ENCODE data around the gene SEMA3C. TPM values are rescaled to one million over a fixed set of nuclear protein-coding genes. Genes with fewer than 3 reads are reported as not detected.

SEMA3C gene
- total and polyA plus RNA-seq, 11 donors = 11.7 to 110 (median 67.6) TPM

DNA sequence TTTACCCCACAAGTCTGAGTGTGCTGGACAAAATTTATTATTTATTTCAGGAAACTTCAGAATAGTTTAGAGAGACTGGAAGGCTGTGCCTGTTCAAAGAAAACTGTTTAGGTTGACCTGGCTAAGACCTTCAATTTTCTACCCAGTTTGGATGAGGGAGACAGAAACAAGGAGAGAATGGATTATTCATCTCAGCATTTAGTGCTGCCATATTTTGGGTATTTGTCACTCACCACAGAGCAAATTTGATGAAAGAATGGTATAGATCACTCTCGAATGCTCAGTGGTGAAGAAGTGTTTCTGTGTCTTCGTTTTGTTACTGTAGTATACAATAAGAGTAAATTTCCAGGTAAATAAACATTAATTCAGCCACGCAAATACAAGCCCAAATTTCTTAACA, 71.8 kb downstream of the SEMA3C start:
- Histone ChIP-seq H3K27me3 (no peaks in the 10 kb centered on the region), H3K27ac (no peak overlapping the region), H3K4me1 (peaks cover 0 to 16% (median 6%) of the 10 kb centered on the region in 12 donors), H3K36me3 (no peaks in the 10 kb centered on the region), H3K4me3 (no peak overlapping the region), H3K9me3 (no peaks in the 10 kb centered on the region)
- DNase-seq (no peak), ATAC-seq (no peak)
- intact Hi-C loops (cut with DNase I) = no loop called here
- TF ChIP-seq, protein P1, sequence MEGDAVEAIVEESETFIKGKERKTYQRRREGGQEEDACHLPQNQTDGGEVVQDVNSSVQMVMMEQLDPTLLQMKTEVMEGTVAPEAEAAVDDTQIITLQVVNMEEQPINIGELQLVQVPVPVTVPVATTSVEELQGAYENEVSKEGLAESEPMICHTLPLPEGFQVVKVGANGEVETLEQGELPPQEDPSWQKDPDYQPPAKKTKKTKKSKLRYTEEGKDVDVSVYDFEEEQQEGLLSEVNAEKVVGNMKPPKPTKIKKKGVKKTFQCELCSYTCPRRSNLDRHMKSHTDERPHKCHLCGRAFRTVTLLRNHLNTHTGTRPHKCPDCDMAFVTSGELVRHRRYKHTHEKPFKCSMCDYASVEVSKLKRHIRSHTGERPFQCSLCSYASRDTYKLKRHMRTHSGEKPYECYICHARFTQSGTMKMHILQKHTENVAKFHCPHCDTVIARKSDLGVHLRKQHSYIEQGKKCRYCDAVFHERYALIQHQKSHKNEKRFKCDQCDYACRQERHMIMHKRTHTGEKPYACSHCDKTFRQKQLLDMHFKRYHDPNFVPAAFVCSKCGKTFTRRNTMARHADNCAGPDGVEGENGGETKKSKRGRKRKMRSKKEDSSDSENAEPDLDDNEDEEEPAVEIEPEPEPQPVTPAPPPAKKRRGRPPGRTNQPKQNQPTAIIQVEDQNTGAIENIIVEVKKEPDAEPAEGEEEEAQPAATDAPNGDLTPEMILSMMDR (IDR thresholded peaks at IDR 0.05) = no peak
- no peak for TF ChIP-seq POLR2A (IDR thresholded peaks at IDR 0.05)
- WGBS, 4 donors = 81 to 87% (median 85%) methylated on average over 3 of the region's 3 CpGs

DNA sequence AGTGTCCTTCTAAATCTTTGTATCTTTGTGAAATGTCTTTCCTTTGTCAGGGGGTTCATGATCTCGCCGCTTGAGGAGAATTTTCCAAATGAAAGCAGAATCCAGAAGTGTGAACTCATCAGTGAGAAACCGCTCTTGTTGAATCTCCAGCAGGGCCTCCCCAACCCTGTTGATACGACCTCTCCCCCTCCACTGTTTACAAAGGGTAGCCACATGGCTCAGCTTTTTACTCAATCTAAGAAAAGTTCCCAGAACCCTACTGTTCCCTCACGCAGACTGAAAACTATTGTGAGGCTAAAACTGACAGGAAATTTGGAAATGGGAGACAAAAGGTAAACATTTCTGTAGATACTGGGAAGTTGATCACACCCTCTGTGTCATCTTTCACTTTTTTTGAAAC, 73.9 kb downstream of the SEMA3C start:
- peaks cover 0 to 20% (median 6%) of the 10 kb centered on the region in 12 donors for H3K4me1 ChIP-seq
- intact Hi-C loops (cut with DNase I) = no loop called here

DNA sequence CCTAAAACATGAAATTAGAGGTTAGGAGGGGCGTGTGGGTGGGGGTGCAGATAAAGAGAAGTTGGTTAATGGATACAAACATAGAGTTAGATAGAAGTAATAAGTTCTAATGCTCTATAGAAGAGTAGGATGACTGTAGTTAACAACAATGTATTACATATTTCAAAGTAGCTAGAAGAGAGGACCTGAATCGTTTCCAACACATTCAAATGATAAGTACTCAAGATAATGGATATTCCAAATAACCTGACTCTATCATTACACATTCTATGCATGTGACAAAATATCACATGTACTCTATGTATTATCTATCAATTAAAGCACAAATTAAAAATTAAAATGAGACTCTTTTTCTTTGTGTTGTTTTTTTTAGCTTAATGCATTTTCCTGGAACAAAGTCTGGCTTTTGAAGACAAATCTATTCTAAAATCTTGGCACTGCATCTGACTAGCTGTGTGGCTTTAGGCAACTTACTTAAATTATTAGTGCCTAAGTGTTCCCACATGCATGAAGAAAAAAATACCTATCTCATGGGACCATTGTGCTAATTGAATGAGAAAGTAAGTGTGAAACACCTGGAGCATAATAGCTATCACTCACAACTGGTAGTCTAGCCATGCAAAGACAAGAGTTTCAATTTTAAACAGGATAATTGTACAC, 75.7 kb downstream of the SEMA3C start:
- TF ChIP-seq, protein P1 (IDR thresholded peaks at IDR 0.05) = no peak
- TF ChIP-seq POLR2A (IDR thresholded peaks at IDR 0.05) = no peak
- no peak for DNase-seq
- ATAC-seq = no peak
- no peaks in the 10 kb centered on the region for H3K9me3 ChIP-seq
- intact Hi-C loops (cut with DNase I) = no loop called here
- H3K4me1 ChIP-seq = peaks cover 0 to 20% (median 6%) of the 10 kb centered on the region in 12 donors
- H3K4me3 ChIP-seq = no peak overlapping the region
- H3K27me3 ChIP-seq = no peaks in the 10 kb centered on the region
- 50 to 61% (median 58%) methylated on average over 2 of the region's 2 CpGs for WGBS, 4 donors
- H3K27ac ChIP-seq = no peak overlapping the region
- no peaks in the 10 kb centered on the region for H3K36me3 ChIP-seq

More for the DNA sequence above, 73.9 kb downstream of the SEMA3C start:
- Histone ChIP-seq H3K36me3 (no peaks in the 10 kb centered on the region), H3K4me3 (no peak overlapping the region), H3K27ac (no peak overlapping the region), H3K9me3 (no peaks in the 10 kb centered on the region), H3K27me3 (no peaks in the 10 kb centered on the region)
- TF ChIP-seq POLR2A (IDR thresholded peaks at IDR 0.05) = no peak
- TF ChIP-seq, protein P1 (IDR thresholded peaks at IDR 0.05) = no peak
- WGBS, 4 donors = 73 to 79% (median 75%) methylated on average over 5 of the region's 5 CpGs
- DNase-seq = no peak
- ATAC-seq = no peak

DNA sequence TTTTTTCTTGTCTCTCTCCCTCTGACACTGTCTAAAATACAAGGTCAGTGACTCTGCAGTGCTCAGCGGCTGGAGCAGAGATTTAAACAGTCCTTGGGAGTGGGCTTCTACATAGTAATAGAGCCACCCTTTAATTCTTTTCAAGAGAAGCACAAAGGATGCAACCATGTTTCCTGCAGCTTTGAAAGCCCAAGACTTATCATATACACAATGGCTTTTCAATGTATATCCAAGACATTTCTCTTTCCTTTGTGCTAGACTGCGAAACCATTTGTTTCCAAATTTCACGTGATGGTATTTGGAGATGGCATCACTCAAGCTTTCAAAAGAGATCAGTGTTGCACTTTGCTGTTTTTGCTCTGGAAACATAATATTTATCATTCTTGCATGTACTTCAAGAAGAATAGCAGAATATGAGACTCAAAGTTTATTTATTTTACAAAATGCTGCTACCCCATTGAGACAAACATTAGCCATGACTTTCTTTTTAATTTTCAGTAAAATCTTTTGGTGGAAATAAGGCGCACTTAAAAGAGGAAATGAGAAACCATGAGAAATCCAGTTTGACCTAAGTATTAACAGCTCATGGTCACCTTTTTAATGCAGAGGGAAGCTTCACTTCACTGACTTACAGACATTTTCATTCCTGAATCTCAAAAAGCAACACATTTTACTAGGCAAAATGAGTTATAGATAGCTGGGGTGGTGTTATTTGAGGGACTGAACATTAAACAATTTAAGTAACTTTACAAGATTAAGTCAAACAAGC, 76.6 kb downstream of the SEMA3C start:
- Histone ChIP-seq H3K4me3 (no peak overlapping the region), H3K27ac (no peak overlapping the region), H3K4me1 (peaks cover 0 to 20% (median 6%) of the 10 kb centered on the region in 12 donors), H3K9me3 (no peaks in the 10 kb centered on the region), H3K36me3 (no peaks in the 10 kb centered on the region), H3K27me3 (no peaks in the 10 kb centered on the region)
- intact Hi-C loops (cut with DNase I) = no loop called here
- DNase-seq = no peak
- WGBS, 4 donors = 71 to 86% (median 78%) methylated on average over 4 of the region's 4 CpGs
- ATAC-seq = no peak
- TF ChIP-seq, protein P1 (IDR thresholded peaks at IDR 0.05) = no peak
- TF ChIP-seq POLR2A (IDR thresholded peaks at IDR 0.05) = no peak
